IMR-90 (cell line): Measurements from ENCODE around the gene DUSP22.

Experiments
- BHLHE40 ChIP-seq: fragments of 150-350 bp; IDR thresholded peaks from 2 replicates; pipeline ENCODE4 v1.6.1; 2016; ENCODE audit warnings: mild to moderate bottlenecking, low read depth, low read length
- CEBPB ChIP-seq: IDR thresholded peaks from 2 replicates; pipeline ENCODE4 v1.6.1; 2012; ENCODE audit warnings: low read depth, low read length, improper control_type of control experiment
- CHD1 ChIP-seq: IDR thresholded peaks from 2 replicates; pipeline ENCODE4 v1.6.1; 2012; ENCODE audit warnings: low read depth, low read length, improper control_type of control experiment
- ELK1 ChIP-seq: fragments of 150-350 bp; IDR thresholded peaks from 2 replicates; pipeline ENCODE4 v1.6.1; 2016; ENCODE audit warnings: low read depth, mild to moderate bottlenecking, low read length, moderate library complexity, borderline replicate concordance
- FOS ChIP-seq: fragments of 150-350 bp; IDR thresholded peaks from 2 replicates; pipeline ENCODE4 v1.6.1; 2016; ENCODE audit warnings: low read depth, low read length
- MXI1 ChIP-seq: IDR thresholded peaks from 2 replicates; pipeline ENCODE4 v1.6.1; 2012; ENCODE audit warnings: low read depth, mild to moderate bottlenecking, low read length, moderate library complexity, borderline replicate concordance
- POLR2A ChIP-seq: IDR thresholded peaks from 2 replicates; pipeline ENCODE4 v1.6.1; 2012; ENCODE audit warnings: mild to moderate bottlenecking, low read depth, low read length
- RAD21 ChIP-seq: IDR thresholded peaks from 2 replicates; pipeline ENCODE4 v1.6.1; 2012; ENCODE audit warnings: low read length, improper control_type of control experiment
- RCOR1 ChIP-seq: IDR thresholded peaks from 2 replicates; pipeline ENCODE4 v1.6.1; 2012; ENCODE audit warnings: mild to moderate bottlenecking, low read length, improper control_type of control experiment; ENCODE audit not compliant: insufficient replicate concordance
- RFX5 ChIP-seq: IDR thresholded peaks from 2 replicates; pipeline ENCODE4 v1.8.0; 2012; ENCODE audit warnings: low read depth, mild to moderate bottlenecking, low read length, moderate library complexity
- SMC3 ChIP-seq: fragments of 150-350 bp; IDR thresholded peaks from 2 replicates; pipeline ENCODE4 v1.6.1; 2016; ENCODE audit warnings: low read depth, mild to moderate bottlenecking, antibody characterized with exemption, low read length, moderate library complexity
- USF2 ChIP-seq: fragments of 150-350 bp; IDR thresholded peaks from 2 replicates; pipeline ENCODE4 v1.6.1; 2017; ENCODE audit warnings: mild to moderate bottlenecking, antibody characterized with exemption, low read length, low read depth
- TF ChIP-seq, protein P1 (sequence below): conservative IDR thresholded peaks from 2 replicates; pipeline ENCODE4 v1.5.1; 2012; ENCODE audit warnings: mild to moderate bottlenecking, low read depth, low read length, improper control_type of control experiment

DNA sequence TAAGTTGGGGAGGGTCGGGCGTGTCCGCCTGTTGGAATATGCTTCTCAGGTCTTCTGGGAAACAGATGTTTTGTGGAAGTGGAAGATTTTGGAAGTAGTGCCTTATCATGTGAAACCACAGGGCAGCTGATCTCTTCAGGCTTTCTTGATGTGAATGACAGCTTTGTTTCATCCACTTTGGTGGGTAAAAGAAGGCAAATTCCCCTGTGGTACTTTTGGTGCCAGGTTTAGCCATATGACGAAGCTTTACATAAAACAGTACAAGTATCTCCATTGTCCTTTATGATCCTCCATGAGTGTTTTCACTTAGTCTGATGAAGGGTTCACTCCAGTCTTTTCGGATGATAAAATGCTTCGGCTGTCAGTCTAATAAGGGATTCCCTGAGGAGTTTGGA, 103.8 kb downstream of the DUSP22 start:
- TF ChIP-seq, protein P1, sequence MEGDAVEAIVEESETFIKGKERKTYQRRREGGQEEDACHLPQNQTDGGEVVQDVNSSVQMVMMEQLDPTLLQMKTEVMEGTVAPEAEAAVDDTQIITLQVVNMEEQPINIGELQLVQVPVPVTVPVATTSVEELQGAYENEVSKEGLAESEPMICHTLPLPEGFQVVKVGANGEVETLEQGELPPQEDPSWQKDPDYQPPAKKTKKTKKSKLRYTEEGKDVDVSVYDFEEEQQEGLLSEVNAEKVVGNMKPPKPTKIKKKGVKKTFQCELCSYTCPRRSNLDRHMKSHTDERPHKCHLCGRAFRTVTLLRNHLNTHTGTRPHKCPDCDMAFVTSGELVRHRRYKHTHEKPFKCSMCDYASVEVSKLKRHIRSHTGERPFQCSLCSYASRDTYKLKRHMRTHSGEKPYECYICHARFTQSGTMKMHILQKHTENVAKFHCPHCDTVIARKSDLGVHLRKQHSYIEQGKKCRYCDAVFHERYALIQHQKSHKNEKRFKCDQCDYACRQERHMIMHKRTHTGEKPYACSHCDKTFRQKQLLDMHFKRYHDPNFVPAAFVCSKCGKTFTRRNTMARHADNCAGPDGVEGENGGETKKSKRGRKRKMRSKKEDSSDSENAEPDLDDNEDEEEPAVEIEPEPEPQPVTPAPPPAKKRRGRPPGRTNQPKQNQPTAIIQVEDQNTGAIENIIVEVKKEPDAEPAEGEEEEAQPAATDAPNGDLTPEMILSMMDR: no peak
- TF ChIP-seq CHD1 (no peak), FOS (no peak), POLR2A (no peak), RAD21 (no peak), USF2 (no peak), SMC3 (no peak), RCOR1 (no peak), CEBPB (no peak), ELK1 (no peak), MXI1 (no peak), RFX5 (no peak), BHLHE40 (no peak)
